SW 1271 (cell line): ENCODE data around the gene IL33.

Source experiments
- DNase-seq, 2 experiments: peaks; one replicate each; lab custom pipeline; 2025; lab: John Stamatoyannopoulos, UW

Gene IL33

GRCh38 chr9:6216951-6217350, 1.3 kb downstream of the IL33 start:
- no peak for DNase-seq

GRCh38 chr9:6218099-6218502, 2.5 kb downstream of the IL33 start:
- no peak for DNase-seq

GRCh38 chr9:6219040-6219439, 3.4 kb downstream of the IL33 start:
- no peak for DNase-seq

DNA sequence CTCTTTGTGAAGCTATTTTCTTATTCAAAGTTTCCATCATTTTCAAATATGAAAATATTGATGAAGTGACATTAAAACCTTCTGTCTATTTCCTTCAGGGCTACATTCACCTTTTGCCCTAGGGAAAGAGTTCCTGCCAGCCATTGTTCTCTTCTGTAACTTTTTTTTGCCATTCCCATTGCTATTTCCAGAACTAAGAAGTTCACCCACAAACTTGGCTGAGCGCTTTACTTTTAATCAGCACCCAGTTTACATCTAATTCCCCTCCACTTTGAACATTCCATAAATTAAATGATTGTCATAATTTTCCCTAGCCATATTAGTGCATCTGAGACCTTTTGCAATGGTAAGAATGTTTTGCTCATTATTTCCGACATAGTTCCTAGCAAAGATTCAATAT, 4.4 kb downstream of the IL33 start:
- no peak for DNase-seq

GRCh38 chr9:6224393-6225154, 9.0 kb downstream of the IL33 start:
- no peak for DNase-seq

GRCh38 chr9:6226696-6227095, 11.1 kb downstream of the IL33 start:
- no peak for DNase-seq

DNA sequence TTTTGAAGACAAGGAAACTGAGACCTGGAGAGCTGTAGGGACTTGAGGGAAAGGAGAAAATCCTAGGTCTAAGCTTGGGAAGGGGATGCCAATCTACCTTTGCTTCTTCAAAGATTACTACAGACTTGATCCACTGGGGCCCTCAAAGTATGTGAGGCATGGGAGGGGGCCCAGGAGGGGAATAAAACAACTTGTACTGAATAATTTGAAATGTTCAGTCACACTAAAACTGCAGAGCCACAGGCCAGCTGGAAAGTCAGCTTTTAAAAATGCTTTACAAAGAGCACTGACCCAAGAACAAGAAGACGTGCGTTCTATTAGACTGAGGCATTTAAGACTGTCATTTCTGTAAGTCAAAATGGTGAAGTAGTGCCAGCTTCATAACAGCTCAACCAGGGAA, 13.6 kb downstream of the IL33 start:
- no peak for DNase-seq

- no peak for DNase-seq
These were observed 14.0 kb downstream of the IL33 start for GRCh38 chr9:6229619-6230018.

DNA sequence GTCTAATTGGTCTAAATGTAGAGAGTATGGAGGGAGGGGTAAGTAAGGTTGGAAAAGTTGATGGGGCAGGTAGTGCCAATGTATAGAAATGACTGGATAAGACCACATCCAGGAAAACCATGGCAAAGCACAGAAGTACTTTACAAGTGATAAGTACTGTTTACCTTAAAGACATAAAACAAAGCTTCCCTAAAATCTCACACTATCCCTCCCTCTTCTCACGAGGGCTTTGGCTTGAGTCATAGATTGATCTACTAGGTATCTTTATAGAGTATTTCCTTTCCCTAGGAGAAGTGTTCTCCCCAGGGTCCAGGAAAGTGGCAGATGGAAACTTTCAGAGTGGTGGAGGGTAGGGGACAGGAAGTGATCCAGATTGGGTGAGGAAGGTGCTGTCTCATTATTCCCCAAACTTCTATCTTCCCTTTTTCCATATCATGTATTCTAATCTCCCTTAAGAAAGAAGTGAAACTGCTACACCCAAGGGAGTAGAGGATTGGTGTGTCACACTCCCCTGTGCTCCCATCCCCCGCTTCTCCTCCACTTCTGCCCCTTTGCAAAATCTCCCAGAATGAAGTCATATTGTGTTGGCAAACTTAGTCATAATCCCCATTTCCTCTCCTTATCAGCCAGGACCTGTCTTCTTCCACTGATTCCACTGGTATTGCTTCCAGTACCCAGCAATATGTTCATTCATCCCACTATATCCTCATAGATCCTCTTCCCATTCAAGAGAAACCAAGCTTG, 14.6 kb downstream of the IL33 start:
- no peak for DNase-seq

DNA sequence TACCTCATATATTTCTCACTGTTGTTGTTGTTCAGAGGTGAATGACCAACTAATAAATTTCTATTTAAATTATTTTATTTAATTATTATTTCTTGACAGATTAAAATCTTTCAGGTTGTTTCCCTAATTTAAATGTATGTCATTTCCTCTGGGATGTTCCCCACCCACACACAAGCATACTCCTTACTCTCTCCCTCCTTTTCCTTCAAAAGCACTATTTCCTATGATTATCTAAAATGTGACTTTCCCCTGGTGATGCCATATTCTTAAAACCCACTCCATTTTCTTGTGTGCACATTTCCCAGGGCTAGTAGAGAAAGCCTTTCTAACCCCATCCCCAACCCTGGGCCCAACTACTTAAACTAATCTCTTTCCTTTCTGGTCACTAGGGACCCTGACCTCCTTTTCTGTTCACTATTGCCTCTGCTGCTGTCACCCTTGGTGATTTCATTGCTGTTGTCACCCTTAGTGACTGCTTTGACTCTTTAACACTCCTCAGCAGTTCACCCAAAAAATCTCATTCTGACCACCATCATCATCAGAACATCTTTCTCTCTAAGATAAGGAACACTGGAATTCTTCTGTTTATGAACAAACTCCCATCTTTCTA, 16.8 kb downstream of the IL33 start:
- DNase-seq: no peak

DNA sequence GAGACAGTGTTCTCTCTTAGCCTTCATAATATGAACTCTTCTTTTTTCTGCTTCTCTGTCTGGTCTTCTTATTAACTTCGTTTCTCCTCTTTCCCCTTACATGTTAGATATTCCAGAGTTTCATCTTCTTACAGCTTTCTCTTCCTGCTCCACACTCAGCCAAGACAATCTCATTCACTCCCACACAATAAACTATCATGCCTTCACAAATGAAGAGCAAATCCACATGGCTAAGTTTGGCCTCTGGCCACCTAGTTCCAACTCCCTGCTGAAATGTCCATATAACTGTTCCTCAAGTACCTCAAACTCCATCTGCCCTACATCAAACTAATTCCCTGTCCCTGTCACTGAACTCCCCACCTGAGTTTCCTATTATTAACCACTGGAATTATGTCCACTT, 18.4 kb downstream of the IL33 start:
- DNase-seq: no peak

- DNase-seq: no peak
These were observed 21.7 kb downstream of the IL33 start for GRCh38 chr9:6237267-6237666.

GRCh38 chr9:6239048-6239461, 23.4 kb downstream of the IL33 start:
- DNase-seq: no peak

DNA sequence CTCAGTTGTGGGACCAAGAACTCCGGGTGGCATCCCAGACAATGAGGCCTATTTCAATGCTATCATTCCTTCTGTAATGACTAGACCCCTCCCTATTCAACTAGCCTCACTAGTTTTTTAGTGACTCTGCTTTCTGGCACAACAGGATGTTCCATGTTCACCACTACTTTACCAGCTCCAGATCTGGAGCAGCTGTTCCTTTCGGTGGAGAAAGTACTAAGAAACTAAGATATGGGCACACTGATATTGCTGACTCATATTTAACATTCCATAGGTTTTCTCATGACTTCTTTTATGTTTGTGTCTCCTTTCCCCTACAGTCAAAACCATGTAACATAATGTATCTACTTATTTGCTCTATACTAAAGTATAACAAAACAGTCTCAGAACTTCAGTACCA, 24.1 kb downstream of the IL33 start:
- DNase-seq: no peak

GRCh38 chr9:6243746-6244145, 28.1 kb downstream of the IL33 start:
- no peak for DNase-seq

DNA sequence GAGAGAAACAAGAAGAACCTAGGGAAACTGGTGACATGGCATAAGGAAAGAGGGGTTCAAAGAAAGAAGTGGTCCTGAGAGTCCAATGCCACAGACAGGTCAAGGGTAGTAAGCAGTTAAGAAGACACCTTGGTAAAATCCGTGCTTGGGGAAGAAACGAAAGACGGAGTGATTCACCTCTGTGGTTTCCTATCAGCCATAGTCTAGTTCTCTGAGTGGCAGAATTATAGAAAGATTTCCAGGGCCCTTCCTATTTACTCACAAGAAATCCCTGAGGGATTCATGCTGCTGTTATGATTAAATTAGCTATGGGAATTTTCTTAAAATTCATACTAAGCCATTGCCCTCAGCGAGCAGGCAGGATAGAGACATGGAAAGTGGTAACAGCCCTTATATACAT, 31.7 kb downstream of the IL33 start:
- DNase-seq: no peak

- no peak for DNase-seq
These were observed 53.3 kb downstream of the IL33 start for GRCh38 chr9:6268826-6269397.

DNA sequence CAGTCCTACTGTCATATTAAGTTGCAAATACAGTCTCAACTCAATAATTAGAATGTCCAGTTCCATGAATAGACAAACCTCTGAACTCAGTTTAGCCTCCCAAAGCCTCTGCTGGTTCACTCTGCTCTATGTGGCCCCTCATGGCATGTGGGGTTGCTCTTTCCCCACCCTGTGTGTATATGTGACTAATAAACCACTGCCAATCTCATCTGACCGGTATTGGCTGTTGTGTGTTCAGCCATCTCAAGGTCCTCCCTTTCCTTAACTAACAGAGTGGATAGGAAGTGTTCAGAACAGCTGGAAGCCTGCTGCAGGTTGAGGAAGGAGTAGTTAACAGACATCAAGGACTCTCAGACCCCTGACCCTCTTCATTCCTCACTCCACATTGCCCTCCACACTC, 55.3 kb downstream of the IL33 start:
- DNase-seq: no peak

DNA sequence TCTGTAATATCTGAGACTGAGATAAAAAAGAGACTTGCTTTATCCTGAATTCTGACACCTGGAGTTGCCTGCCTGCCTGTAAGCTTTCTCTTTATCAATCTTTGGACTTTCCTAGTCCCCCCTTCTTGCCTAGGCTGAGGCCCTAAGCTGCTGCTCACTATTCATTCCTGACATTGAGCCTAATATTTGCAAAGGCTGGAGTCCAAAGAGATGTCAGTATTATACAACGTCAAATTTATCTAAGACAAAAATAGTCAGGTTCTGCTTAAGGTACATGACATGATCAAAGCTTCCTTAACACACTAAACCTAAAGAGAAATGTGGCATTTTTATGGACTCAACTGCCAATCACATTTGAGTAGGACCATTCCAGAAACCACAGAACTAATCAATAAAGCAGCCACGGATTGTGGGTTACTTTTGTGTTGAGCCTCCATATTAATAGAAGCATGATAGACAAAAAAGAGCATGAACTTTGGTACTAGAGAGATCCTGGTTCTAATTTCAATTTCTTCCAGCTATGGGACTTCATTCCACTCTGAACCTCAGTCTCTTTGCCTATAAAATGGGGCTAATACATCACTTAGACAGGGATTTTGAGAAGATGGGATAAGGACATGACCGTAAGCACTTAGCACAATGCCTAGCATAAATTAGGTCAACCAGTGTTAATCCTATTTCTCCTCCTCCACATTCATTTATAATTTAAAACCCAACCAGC, 56.1 kb downstream of the IL33 start:
- DNase-seq: no peak

DNA sequence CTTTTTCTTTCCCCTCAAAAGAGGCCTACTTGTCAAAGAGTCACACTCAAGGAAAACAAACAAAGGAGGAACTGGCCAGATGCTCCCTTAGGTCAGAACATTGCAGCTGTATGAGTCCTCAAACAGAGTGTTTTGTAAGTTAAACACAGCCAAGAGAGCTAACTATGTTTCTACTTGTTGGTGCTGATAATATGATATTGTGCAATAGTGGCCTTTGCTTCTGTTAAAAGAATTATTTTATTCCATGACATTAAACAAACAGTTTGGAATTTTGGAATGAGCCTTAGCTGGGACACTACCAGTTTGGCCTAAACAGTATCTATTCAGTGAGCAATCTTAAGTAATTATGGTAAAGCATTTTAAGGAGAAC, 56.6 kb downstream of the IL33 start:
- no peak for DNase-seq

GRCh38 chr9:6277417-6277816, 61.8 kb downstream of the IL33 start:
- DNase-seq: no peak

GRCh38 chr9:6301858-6302257, 86.3 kb downstream of the IL33 start:
- no peak for DNase-seq
